ENCODE measurements around the gene ACOX2. TPM values are rescaled to one million over a fixed set of nuclear protein-coding genes. Genes with fewer than 3 reads are reported as not detected.

The ACOX2 gene
- polyA plus RNA-seq, 2 of the 4 experiments (the other 2 are of a cell fraction): 4.8 to 23.2 TPM

DNA sequence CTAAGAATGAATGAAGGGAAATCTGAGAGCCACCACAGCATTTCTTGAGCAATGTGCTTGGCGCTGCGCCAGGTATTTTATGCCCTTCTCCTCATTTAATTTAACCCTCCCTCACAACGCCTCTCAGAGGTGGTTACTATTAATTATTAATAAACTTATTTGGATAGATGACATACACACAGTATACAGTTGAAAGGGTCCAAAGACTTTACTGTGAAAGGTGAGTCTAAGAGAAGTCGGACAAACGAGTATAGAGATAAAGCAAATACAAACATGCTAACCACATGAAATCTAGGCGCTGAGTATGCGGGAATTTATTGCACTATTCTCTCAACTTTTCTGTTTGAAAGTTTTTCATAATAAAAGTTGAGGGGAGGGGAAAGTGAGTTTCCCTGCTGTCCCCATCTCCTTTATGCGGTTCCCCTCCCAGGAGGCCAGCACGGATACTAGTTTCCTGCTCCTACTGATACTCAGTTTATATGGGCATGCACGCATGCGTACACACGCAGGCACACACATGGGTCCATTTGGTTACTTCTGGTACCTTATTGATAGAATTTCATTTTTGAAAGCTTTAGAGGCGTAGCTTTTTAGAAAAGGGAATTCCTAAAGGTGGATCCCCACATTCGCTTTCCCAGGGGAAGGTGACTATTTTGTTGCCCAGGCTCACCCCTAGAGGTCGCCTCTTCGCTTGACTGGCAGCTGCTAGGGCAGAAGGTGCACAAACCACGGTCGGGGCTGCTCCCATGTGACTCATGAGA lies 73.6 kb downstream of the ACOX2 start:
- peaks cover 20% of the 10 kb centered on the region; the same call in 2 of the 3 replicates for H3K4me1 ChIP-seq

DNA sequence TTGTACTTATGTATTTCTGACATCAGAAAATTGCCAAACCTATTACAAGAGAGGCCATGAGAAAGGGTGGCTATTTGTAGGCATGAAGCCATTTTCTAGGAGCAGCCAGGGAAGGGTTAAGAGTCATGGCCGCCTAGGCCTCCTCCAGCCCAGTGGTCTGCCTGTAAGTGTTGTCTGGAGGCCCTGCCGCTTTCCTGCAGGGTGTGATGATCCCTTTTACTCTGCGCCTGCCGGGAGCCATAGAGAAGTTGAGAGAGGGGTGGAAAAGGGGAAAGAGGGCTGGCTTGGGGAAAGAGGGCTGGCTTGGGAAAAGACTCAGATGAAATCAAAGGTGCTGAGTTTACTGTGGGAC lies 74.2 kb downstream of the ACOX2 start:
- Histone ChIP-seq H3K4me2 (peak overlapping the region; percentile 79), H3K4me1 (peaks cover 20% of the 10 kb centered on the region; the same call in 2 of the 3 replicates), H3K4me3 (no peak overlapping the region), H3K27ac (peak overlapping the region; percentile 68 to 75; a peak in 5 of 6 replicates), H3K9me3 (no peaks in the 10 kb centered on the region)
- CTCF ChIA-PET: no interaction called here
- ATAC-seq: peak; percentile 30 to 60; a peak in 4 of 6 replicates
- TF ChIP-seq, protein P1, sequence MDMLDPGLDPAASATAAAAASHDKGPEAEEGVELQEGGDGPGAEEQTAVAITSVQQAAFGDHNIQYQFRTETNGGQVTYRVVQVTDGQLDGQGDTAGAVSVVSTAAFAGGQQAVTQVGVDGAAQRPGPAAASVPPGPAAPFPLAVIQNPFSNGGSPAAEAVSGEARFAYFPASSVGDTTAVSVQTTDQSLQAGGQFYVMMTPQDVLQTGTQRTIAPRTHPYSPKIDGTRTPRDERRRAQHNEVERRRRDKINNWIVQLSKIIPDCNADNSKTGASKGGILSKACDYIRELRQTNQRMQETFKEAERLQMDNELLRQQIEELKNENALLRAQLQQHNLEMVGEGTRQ (IDR thresholded peaks at IDR 0.05): no peak
- TF ChIP-seq GATA3 (IDR thresholded peaks at IDR 0.05; ENCODE audit: borderline replicate concordance): no peak
- no peak for TF ChIP-seq CBX8 (IDR thresholded peaks at IDR 0.05)
- no peak for TF ChIP-seq KDM1A (IDR thresholded peaks at IDR 0.05; ENCODE audit: low read depth)
- no peak for TF ChIP-seq EHF (CRISPR knock-in tag; IDR thresholded peaks at IDR 0.05)
- no peak for TF ChIP-seq MAZ (IDR thresholded peaks at IDR 0.05; ENCODE audit: borderline replicate concordance, low read depth, low read length)
- no peak for TF ChIP-seq RARB (CRISPR knock-in tag; IDR thresholded peaks at IDR 0.05)
- no peak for TF ChIP-seq HEYL (CRISPR knock-in tag; IDR thresholded peaks at IDR 0.05)
- no peak for TF ChIP-seq SMC3 (IDR thresholded peaks at IDR 0.05)
- no peak for TF ChIP-seq TFCP2L1 (CRISPR knock-in tag; IDR thresholded peaks at IDR 0.05)
- TF ChIP-seq, protein P2, sequence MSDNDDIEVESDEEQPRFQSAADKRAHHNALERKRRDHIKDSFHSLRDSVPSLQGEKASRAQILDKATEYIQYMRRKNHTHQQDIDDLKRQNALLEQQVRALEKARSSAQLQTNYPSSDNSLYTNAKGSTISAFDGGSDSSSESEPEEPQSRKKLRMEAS (IDR thresholded peaks at IDR 0.05): no peak
- no peak for TF ChIP-seq BHLHE40 (IDR thresholded peaks at IDR 0.05; ENCODE audit: low read depth, low read length)
- no peak for TF ChIP-seq RAD21 (conservative IDR thresholded peaks at IDR 0.05 in 1 of 2, IDR thresholded peaks at IDR 0.05 in 1 of 2)
- TF ChIP-seq ZFP36 (IDR thresholded peaks at IDR 0.05; ENCODE audit: borderline replicate concordance, partially characterized antibody): no peak
- TF ChIP-seq POLR2A (IDR thresholded peaks at IDR 0.05; ENCODE audit: low read length): no peak
- FAIRE-seq: no peak
- POLR2A ChIA-PET: no interaction called here
- no peak for DNase-seq (ENCODE audit: low read depth in 1 of 2, low spot score in 1 of 2)
- WGBS (ENCODE audit: missing lambda C conversion rate): 58% methylated on average over 4 of the region's 4 CpGs

More for the DNA sequence above, 73.6 kb downstream of the ACOX2 start:
- ChIA-PET CTCF (interaction anchor here (0.6 to 3.0 kb wide), 29 partner anchors 10 to 260 kb away, joined by 3 to 24 read pairs (median 4); partner anchors contain the start of gene KCTD6), POLR2A (no interaction called here)
- TF ChIP-seq RAD21 (conservative IDR thresholded peaks at IDR 0.05 in 1 of 2, IDR thresholded peaks at IDR 0.05 in 1 of 2): peak; percentile 76 to 79
- TF ChIP-seq ZNF302 (CRISPR knock-in tag; IDR thresholded peaks at IDR 0.05): no peak
- peak in 1 of 2 experiments; percentile 22; a peak in 1 of 5 replicates for TF ChIP-seq JUN (IDR thresholded peaks at IDR 0.05)
- TF ChIP-seq CEBPB (IDR thresholded peaks at IDR 0.05): peak; percentile 33 to 70; a peak in 2 of 4 replicates
- peak; percentile 75 for TF ChIP-seq SMC3 (IDR thresholded peaks at IDR 0.05)
- TF ChIP-seq EHF (CRISPR knock-in tag; IDR thresholded peaks at IDR 0.05): no peak
- TF ChIP-seq FOSL2 (IDR thresholded peaks at IDR 0.05): no peak
- peak; percentile 63 for TF ChIP-seq FOSL2 (CRISPR knock-in tag; IDR thresholded peaks at IDR 0.05)
- TF ChIP-seq, protein P3, sequence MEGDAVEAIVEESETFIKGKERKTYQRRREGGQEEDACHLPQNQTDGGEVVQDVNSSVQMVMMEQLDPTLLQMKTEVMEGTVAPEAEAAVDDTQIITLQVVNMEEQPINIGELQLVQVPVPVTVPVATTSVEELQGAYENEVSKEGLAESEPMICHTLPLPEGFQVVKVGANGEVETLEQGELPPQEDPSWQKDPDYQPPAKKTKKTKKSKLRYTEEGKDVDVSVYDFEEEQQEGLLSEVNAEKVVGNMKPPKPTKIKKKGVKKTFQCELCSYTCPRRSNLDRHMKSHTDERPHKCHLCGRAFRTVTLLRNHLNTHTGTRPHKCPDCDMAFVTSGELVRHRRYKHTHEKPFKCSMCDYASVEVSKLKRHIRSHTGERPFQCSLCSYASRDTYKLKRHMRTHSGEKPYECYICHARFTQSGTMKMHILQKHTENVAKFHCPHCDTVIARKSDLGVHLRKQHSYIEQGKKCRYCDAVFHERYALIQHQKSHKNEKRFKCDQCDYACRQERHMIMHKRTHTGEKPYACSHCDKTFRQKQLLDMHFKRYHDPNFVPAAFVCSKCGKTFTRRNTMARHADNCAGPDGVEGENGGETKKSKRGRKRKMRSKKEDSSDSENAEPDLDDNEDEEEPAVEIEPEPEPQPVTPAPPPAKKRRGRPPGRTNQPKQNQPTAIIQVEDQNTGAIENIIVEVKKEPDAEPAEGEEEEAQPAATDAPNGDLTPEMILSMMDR (IDR thresholded peaks at IDR 0.05): peak; percentile 81
- no peak for TF ChIP-seq ZFP36 (IDR thresholded peaks at IDR 0.05; ENCODE audit: borderline replicate concordance, partially characterized antibody)
- TF ChIP-seq, protein P4, sequence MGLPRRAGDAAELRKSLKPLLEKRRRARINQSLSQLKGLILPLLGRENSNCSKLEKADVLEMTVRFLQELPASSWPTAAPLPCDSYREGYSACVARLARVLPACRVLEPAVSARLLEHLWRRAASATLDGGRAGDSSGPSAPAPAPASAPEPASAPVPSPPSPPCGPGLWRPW (IDR thresholded peaks at IDR 0.05): no peak
- Histone ChIP-seq H3K27ac (peak overlapping the region; percentile 68 to 75), H3K4me3 (peak overlapping the region; percentile 21; the same call in 1 of the 3 replicates), H3K4me2 (peak overlapping the region; percentile 79), H3K9me3 (no peaks in the 10 kb centered on the region)
- FAIRE-seq: no peak
- peak; percentile 86 to 87 for DNase-seq (ENCODE audit: low read depth in 1 of 2, low spot score in 1 of 2)
- 6% methylated on average over 18 of the region's 18 CpGs for WGBS (ENCODE audit: missing lambda C conversion rate)
- ATAC-seq: peak; percentile 98
